Endodermal cell (in vitro differentiated cells): ENCODE measurements around the gene TPM3. TPM values are rescaled to one million over a fixed set of nuclear protein-coding genes. Genes with fewer than 3 reads are reported as not detected.
"Not testable (repeated sequence)": the region's sequence is repeated elsewhere in the genome, so short reads cannot be mapped to it uniquely, and the experiment has no call there.

Source experiments
- DNase-seq: peaks from one replicate; pipeline ENCODE4 v3.0.0-alpha.2; 2017
- H3K27ac ChIP-seq: 2 replicates; pipeline ENCODE4 v1.5.1; 2013; ENCODE audit warnings: mild to moderate bottlenecking, low read depth, low read length, moderate library complexity
- H3K27me3 ChIP-seq: 2 replicates; pipeline ENCODE4 v1.6.1; 2013; ENCODE audit warnings: mild to moderate bottlenecking, low read length, moderate library complexity; ENCODE audit not compliant: insufficient read depth, control insufficient read depth, poor library complexity, severe bottlenecking
- H3K36me3 ChIP-seq: 2 replicates; pipeline ENCODE4 v1.7.0; 2013; ENCODE audit warnings: mild to moderate bottlenecking, low read length, moderate library complexity; ENCODE audit not compliant: control insufficient read depth, insufficient read depth
- H3K4me1 ChIP-seq: one replicate; pipeline ENCODE4 v1.7.0; 2013; ENCODE audit warnings: low read length; ENCODE audit not compliant: control insufficient read depth, insufficient read depth
- H3K4me3 ChIP-seq: 2 replicates; pipeline ENCODE4 v1.5.1; 2013; ENCODE audit warnings: mild to moderate bottlenecking, low read length, moderate library complexity
- H3K9ac ChIP-seq: 2 replicates; pipeline ENCODE4 v1.6.1; 2013; ENCODE audit warnings: mild to moderate bottlenecking, low read length, moderate library complexity; ENCODE audit not compliant: poor library complexity, severe bottlenecking; ENCODE audit errors: extremely low read depth
- H3K9me3 ChIP-seq: 2 replicates; pipeline ENCODE4 v1.6.1; 2013; ENCODE audit warnings: mild to moderate bottlenecking, low read length, moderate library complexity; ENCODE audit not compliant: control insufficient read depth
- H3K27ac Mint-ChIP-seq: 2 replicates; pipeline ENCODE4 v1.8.0; 2020; ENCODE audit warnings: mixed read lengths
- H3K27me3 Mint-ChIP-seq: 2 replicates; pipeline ENCODE4 v1.8.0; 2021; ENCODE audit warnings: mild to moderate bottlenecking, mixed read lengths; ENCODE audit not compliant: insufficient read depth
- H3K36me3 Mint-ChIP-seq: 2 replicates; pipeline ENCODE4 v1.8.0; 2020; ENCODE audit warnings: low read depth, mixed read lengths
- H3K4me1 Mint-ChIP-seq: 2 replicates; pipeline ENCODE4 v1.8.0; 2020; ENCODE audit warnings: mixed read lengths
- H3K4me3 Mint-ChIP-seq: 2 replicates; pipeline ENCODE4 v1.8.0; 2020; ENCODE audit warnings: mild to moderate bottlenecking, moderate library complexity, mixed read lengths
- H3K9me3 Mint-ChIP-seq: 2 replicates; pipeline ENCODE4 v1.8.0; 2020; ENCODE audit warnings: mild to moderate bottlenecking, mixed read lengths
- CTCF ChIP-seq: fragments of 200-600 bp; sonication (generic); conservative IDR thresholded peaks from 2 replicates; pipeline ENCODE4 v1.5.0; 2021; ENCODE audit warnings: antibody characterized with exemption, mild to moderate bottlenecking
- WGBS, 2 experiments: methylation state at CpG; one replicate each; pipeline versions ENCODE4 v1.1.5 to v1.1.7; 2013; ENCODE audit warnings: missing lambda C conversion rate in 2 of 2, mixed read lengths in 1 of 2; ENCODE audit not compliant: insufficient coverage in 1 of 2, insufficient read length in 1 of 2; 5-methylcytosine and 5-hydroxymethylcytosine counted together
- total RNA-seq, 2 donors: library from RNA; stranded (reverse); fragmentation: NEBNext Ultra II Directional in 1 of 2; extraction: Animal tissue kit (Norgen Biotek cat#: 25700) in 1 of 2; gene quantifications; 2 replicates in 1 of 2; 3 replicates in 1 of 2; pipeline ENCODE4 v1.2.1, GENCODE V29; 2021

The TPM3 gene
- total RNA-seq, 2 donors from 2014 or later = 597 to 679 TPM

GRCh38 chr1:154237880-154238506, 46.1 kb upstream of the TPM3 start:
- Mint-ChIP-seq H3K36me3 (peaks cover 83% of the 10 kb centered on the region), H3K27ac (no peak overlapping the region)
- 93 to 97% methylated on average over 3 to 6 of the region's 6 CpGs for WGBS, 2 experiments

GRCh38 chr1:154237435-154237834, 45.5 kb upstream of the TPM3 start:
- Histone ChIP-seq H3K9me3 (no peaks in the 10 kb centered on the region), H3K36me3 (peaks cover 88% of the 10 kb centered on the region), H3K4me3 (no peak overlapping the region), H3K4me1 (no peaks in the 10 kb centered on the region), H3K9ac (no peak overlapping the region), H3K27me3 (no peaks in the 10 kb centered on the region), H3K27ac (no peak overlapping the region)
- Mint-ChIP-seq H3K4me1 (no peaks in the 10 kb centered on the region), H3K27me3 (no peaks in the 10 kb centered on the region), H3K9me3 (no peaks in the 10 kb centered on the region), H3K27ac (no peak overlapping the region), H3K4me3 (no peak overlapping the region), H3K36me3 (peaks cover 83% of the 10 kb centered on the region)
- 83 to 91% methylated on average over 1 to 2 of the region's 2 CpGs for WGBS, 2 experiments
- TF ChIP-seq CTCF = no peak
- no peak for DNase-seq

More at GRCh38 chr1:154237880-154238506, 46.1 kb upstream of the TPM3 start:
- Mint-ChIP-seq H3K4me1 (no peaks in the 10 kb centered on the region), H3K9me3 (no peaks in the 10 kb centered on the region), H3K27me3 (no peaks in the 10 kb centered on the region), H3K4me3 (no peak overlapping the region)
- no peak for DNase-seq
- Histone ChIP-seq H3K36me3 (peaks cover 90% of the 10 kb centered on the region), H3K27ac (no peak overlapping the region), H3K9ac (no peak overlapping the region), H3K9me3 (no peaks in the 10 kb centered on the region), H3K4me3 (no peak overlapping the region), H3K27me3 (no peaks in the 10 kb centered on the region), H3K4me1 (no peaks in the 10 kb centered on the region)
- no peak for TF ChIP-seq CTCF

DNA sequence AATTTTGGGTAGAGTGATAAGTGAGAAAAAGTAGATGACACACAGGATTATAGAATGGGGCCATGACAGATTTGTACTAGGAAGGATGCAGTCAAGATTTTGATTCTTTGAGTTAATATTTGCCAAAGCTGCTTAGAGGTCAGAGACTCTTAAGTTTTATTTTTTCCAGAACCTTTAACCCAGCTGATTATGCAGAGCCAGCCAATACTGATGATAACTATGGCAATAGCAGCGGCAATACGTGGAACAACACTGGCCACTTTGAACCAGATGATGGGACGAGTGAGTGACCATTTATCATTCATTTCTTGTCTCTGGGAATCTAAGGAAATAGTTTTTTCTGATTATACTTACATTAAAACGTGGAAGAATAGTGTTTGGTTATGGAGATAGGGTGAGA, 45.0 kb upstream of the TPM3 start:
- Histone ChIP-seq H3K4me3 (no peak overlapping the region), H3K27ac (no peak overlapping the region), H3K27me3 (no peaks in the 10 kb centered on the region), H3K36me3 (peaks cover 88% of the 10 kb centered on the region), H3K9me3 (no peaks in the 10 kb centered on the region), H3K9ac (no peak overlapping the region), H3K4me1 (no peaks in the 10 kb centered on the region)
- no peaks in the 10 kb centered on the region for H3K4me1 Mint-ChIP-seq
- TF ChIP-seq CTCF = no peak
- DNase-seq = no peak
- no peaks in the 10 kb centered on the region for H3K9me3 Mint-ChIP-seq
- H3K27ac Mint-ChIP-seq = no peak overlapping the region
- WGBS, 2 experiments = 95 to 97% methylated on average over 3 to 4 of the region's 4 CpGs
- no peaks in the 10 kb centered on the region for H3K27me3 Mint-ChIP-seq
- H3K4me3 Mint-ChIP-seq = no peak overlapping the region
- H3K36me3 Mint-ChIP-seq = peaks cover 83% of the 10 kb centered on the region

GRCh38 chr1:154233127-154233526, 41.2 kb upstream of the TPM3 start:
- H3K4me3 ChIP-seq, H3K4me1 Mint-ChIP-seq, H3K9me3 ChIP-seq, H3K4me1 ChIP-seq, H3K27me3 Mint-ChIP-seq, H3K9ac ChIP-seq, H3K27ac ChIP-seq, H3K27me3 ChIP-seq, H3K27ac Mint-ChIP-seq, H3K9me3 Mint-ChIP-seq, DNase-seq, H3K4me3 Mint-ChIP-seq: not testable (repeated sequence)
- peaks cover 92% of the 10 kb centered on the region for H3K36me3 ChIP-seq
- H3K36me3 Mint-ChIP-seq = peaks cover 88% of the 10 kb centered on the region
- 91 to 96% methylated on average over 11 to 12 of the region's 12 CpGs for WGBS, 2 experiments

- not testable (repeated sequence) for H3K4me1 Mint-ChIP-seq, H3K27me3 ChIP-seq, H3K27me3 Mint-ChIP-seq, H3K27ac ChIP-seq, H3K9me3 ChIP-seq, DNase-seq, H3K27ac Mint-ChIP-seq, H3K4me3 Mint-ChIP-seq, H3K4me3 ChIP-seq, H3K9me3 Mint-ChIP-seq, H3K9ac ChIP-seq, H3K4me1 ChIP-seq
- H3K36me3 Mint-ChIP-seq = peaks cover 88% of the 10 kb centered on the region
- 94 to 100% methylated on average over 1 to 3 of the region's 3 CpGs for WGBS, 2 experiments
- H3K36me3 ChIP-seq = peaks cover 91% of the 10 kb centered on the region
These were observed 39.2 kb upstream of the TPM3 start for GRCh38 chr1:154231112-154231511.
